ENCODE measurements around the gene PAPSS1.

DNA sequence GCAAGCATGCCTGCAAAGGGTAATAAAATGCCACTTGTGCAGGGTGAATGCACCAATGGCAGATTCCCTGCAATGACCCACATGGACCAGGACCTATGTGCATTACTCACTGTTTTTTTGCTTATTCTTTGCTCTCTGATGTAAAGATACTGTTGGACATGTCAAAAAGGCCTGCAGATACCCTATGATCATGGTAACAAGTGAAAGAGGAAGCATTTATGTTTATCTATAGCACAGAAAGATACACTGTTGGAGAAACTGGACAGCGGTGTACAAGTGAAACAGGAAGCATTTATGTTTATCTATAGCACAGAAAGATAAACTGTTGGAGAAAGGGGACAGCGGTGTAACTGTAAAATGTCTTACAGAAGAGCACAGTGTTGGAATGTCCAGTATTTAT lies 127.5 kb downstream of the PAPSS1 start:
- TF ChIP-seq YY1 (IDR thresholded peaks at IDR 0.05; ENCODE audit: low read depth) (no peak), POLR2AphosphoS5 (IDR thresholded peaks at IDR 0.05; ENCODE audit: low read depth, low read length) (no peak), TCF12 (IDR thresholded peaks at IDR 0.05) (no peak), EP300 (IDR thresholded peaks at IDR 0.05; ENCODE audit: borderline replicate concordance in 1 of 2, low read depth in 1 of 2, low read length in 1 of 2) (no peak), MEF2A (IDR thresholded peaks at IDR 0.05; ENCODE audit: borderline replicate concordance, low read depth) (no peak), GATA2 (CRISPR knock-in tag; IDR thresholded peaks at IDR 0.05) (no peak), TEAD4 (IDR thresholded peaks at IDR 0.05; ENCODE audit: borderline replicate concordance, insufficient read depth) (no peak)
- TF ChIP-seq, protein P1, sequence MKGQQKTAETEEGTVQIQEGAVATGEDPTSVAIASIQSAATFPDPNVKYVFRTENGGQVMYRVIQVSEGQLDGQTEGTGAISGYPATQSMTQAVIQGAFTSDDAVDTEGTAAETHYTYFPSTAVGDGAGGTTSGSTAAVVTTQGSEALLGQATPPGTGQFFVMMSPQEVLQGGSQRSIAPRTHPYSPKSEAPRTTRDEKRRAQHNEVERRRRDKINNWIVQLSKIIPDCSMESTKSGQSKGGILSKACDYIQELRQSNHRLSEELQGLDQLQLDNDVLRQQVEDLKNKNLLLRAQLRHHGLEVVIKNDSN (IDR thresholded peaks at IDR 0.05; ENCODE audit: borderline replicate concordance, low read depth), result no peak
- TF ChIP-seq, protein P2, sequence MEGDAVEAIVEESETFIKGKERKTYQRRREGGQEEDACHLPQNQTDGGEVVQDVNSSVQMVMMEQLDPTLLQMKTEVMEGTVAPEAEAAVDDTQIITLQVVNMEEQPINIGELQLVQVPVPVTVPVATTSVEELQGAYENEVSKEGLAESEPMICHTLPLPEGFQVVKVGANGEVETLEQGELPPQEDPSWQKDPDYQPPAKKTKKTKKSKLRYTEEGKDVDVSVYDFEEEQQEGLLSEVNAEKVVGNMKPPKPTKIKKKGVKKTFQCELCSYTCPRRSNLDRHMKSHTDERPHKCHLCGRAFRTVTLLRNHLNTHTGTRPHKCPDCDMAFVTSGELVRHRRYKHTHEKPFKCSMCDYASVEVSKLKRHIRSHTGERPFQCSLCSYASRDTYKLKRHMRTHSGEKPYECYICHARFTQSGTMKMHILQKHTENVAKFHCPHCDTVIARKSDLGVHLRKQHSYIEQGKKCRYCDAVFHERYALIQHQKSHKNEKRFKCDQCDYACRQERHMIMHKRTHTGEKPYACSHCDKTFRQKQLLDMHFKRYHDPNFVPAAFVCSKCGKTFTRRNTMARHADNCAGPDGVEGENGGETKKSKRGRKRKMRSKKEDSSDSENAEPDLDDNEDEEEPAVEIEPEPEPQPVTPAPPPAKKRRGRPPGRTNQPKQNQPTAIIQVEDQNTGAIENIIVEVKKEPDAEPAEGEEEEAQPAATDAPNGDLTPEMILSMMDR (IDR thresholded peaks at IDR 0.05), result no peak
- TF ChIP-seq, protein P3, sequence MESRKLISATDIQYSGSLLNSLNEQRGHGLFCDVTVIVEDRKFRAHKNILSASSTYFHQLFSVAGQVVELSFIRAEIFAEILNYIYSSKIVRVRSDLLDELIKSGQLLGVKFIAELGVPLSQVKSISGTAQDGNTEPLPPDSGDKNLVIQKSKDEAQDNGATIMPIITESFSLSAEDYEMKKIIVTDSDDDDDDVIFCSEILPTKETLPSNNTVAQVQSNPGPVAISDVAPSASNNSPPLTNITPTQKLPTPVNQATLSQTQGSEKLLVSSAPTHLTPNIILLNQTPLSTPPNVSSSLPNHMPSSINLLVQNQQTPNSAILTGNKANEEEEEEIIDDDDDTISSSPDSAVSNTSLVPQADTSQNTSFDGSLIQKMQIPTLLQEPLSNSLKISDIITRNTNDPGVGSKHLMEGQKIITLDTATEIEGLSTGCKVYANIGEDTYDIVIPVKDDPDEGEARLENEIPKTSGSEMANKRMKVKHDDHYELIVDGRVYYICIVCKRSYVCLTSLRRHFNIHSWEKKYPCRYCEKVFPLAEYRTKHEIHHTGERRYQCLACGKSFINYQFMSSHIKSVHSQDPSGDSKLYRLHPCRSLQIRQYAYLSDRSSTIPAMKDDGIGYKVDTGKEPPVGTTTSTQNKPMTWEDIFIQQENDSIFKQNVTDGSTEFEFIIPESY (IDR thresholded peaks at IDR 0.05; ENCODE audit: borderline replicate concordance, low read depth), result no peak

Data from SK-N-SH (cell line).